NCI-H1436 (cell line): Measurements from ENCODE around the gene PNLIPRP2.

Experiments used
- DNase-seq: peaks from one replicate; lab custom pipeline; 2025; lab: John Stamatoyannopoulos, UW

PNLIPRP2 gene

GRCh38 chr10:116620423-116621400 is at the start of gene PNLIPRP2:
TSS of gene PNLIPRP2 (plus strand) at chr10:116620953.
- no peak for DNase-seq

- DNase-seq: no peak
These were observed 46.0 kb upstream of the PNLIPRP2 start for GRCh38 chr10:116574797-116575196.

GRCh38 chr10:116587878-116588591 is 32.7 kb upstream of the PNLIPRP2 start:
- DNase-seq: no peak

GRCh38 chr10:116588995-116589394 is 31.8 kb upstream of the PNLIPRP2 start:
- no peak for DNase-seq

- DNase-seq: no peak
These were observed 30.8 kb upstream of the PNLIPRP2 start for GRCh38 chr10:116589926-116590325.

GRCh38 chr10:116590590-116591444 is 29.9 kb upstream of the PNLIPRP2 start, which contains the start of gene PNLIPRP1:
TSS of gene PNLIPRP1 (plus strand) at chr10:116590959. CDS start at chr10:116591130, 171 bp downstream.
- no peak for DNase-seq

GRCh38 chr10:116593139-116593740 is 27.5 kb upstream of the PNLIPRP2 start:
- no peak for DNase-seq

GRCh38 chr10:116594525-116595035 is 26.2 kb upstream of the PNLIPRP2 start:
- DNase-seq: no peak

- no peak for DNase-seq
These were observed 24.7 kb upstream of the PNLIPRP2 start for GRCh38 chr10:116596062-116596461.

- DNase-seq: no peak
These were observed 23.2 kb upstream of the PNLIPRP2 start for GRCh38 chr10:116597543-116597942.

GRCh38 chr10:116598329-116598728 is 22.4 kb upstream of the PNLIPRP2 start:
- no peak for DNase-seq

GRCh38 chr10:116599991-116600390 is 20.8 kb upstream of the PNLIPRP2 start:
- no peak for DNase-seq

- no peak for DNase-seq
These were observed 17.9 kb upstream of the PNLIPRP2 start for GRCh38 chr10:116602648-116603400.

GRCh38 chr10:116606061-116606483 is 14.7 kb upstream of the PNLIPRP2 start:
- no peak for DNase-seq

GRCh38 chr10:116607336-116607735 is 13.4 kb upstream of the PNLIPRP2 start:
- no peak for DNase-seq

- DNase-seq: no peak
These were observed 11.8 kb upstream of the PNLIPRP2 start for GRCh38 chr10:116608686-116609594.

- no peak for DNase-seq
These were observed 10.2 kb upstream of the PNLIPRP2 start for GRCh38 chr10:116610443-116611152.

GRCh38 chr10:116611153-116611545 is 9.6 kb upstream of the PNLIPRP2 start:
- DNase-seq: no peak
